Measurements from ENCODE around the gene CACNA1H. TPM values are rescaled to one million over a fixed set of nuclear protein-coding genes. Genes with fewer than 3 reads are reported as not detected.
A peak's percentile ranks its signal among the peaks of the same experiment; 100 is the strongest.

Gene CACNA1H
- total and polyA plus RNA-seq, 2 of the 8 experiments (the other 6 are each of a cell fraction or from before 2014, with no cell fraction given): 14.0 to 28.7 TPM

GRCh38 chr16:1131378-1131994, 21.4 kb upstream of the CACNA1H start:
- H2BK120ac ChIP-seq (replicated peaks; ENCODE audit: low read depth, low read length): no peak overlapping the region
- FAIRE-seq: no peak
- no peak overlapping the region for H4K91ac ChIP-seq (replicated peaks; ENCODE audit: insufficient read length, low read length)
- no peak overlapping the region for H2BK20ac ChIP-seq (ENCODE audit: low read length)
- no peaks in the 10 kb centered on the region for H3K36me3 ChIP-seq (ENCODE audit: control insufficient read depth in 2 of 4, insufficient read depth in 4 of 4, low read length in 3 of 4)
- H2BK12ac ChIP-seq (ENCODE audit: low read depth, low read length): no peak overlapping the region
- H4K8ac ChIP-seq (ENCODE audit: extremely low read depth, insufficient read depth, low read length): peak overlapping the region; percentile 57; the same call in 1 of the 2 replicates
- no peak overlapping the region for H4K5ac ChIP-seq (ENCODE audit: insufficient read length, low read depth, low read length)
- H3K14ac ChIP-seq (ENCODE audit: insufficient read length): no peak overlapping the region
- H3K27ac ChIP-seq (ENCODE audit: low read depth, low read length): no peak overlapping the region
- H3K23ac ChIP-seq (ENCODE audit: insufficient read length): no peak overlapping the region
- H4K20me1 ChIP-seq (replicated peaks in 1 of 2; ENCODE audit: control insufficient read depth in 1 of 2, insufficient read depth in 2 of 2, low read length in 2 of 2): no peaks in the 10 kb centered on the region
- H3K23me2 ChIP-seq (ENCODE audit: low read depth, low read length): no peaks in the 10 kb centered on the region
- no peak overlapping the region for H2BK5ac ChIP-seq (ENCODE audit: low read depth, low read length)
- no peak overlapping the region for H3K9ac ChIP-seq (replicated peaks in 1 of 4; ENCODE audit: extremely low read depth in 1 of 4, low read depth in 3 of 4, low read length in 3 of 4)
- H2BK15ac ChIP-seq (ENCODE audit: low read length): no peak overlapping the region
- no peak overlapping the region; the same call in 1 of the 2 replicates for H2AK5ac ChIP-seq (ENCODE audit: low read depth, low read length)
- H3K9me3 ChIP-seq (ENCODE audit: insufficient read depth in 2 of 2, low read depth in 1 of 2, low read length in 1 of 2): no peaks in the 10 kb centered on the region
- H3K27me3 ChIP-seq (replicated peaks in 1 of 4; ENCODE audit: control insufficient read depth in 3 of 4, extremely low read depth in 1 of 4, insufficient read depth in 3 of 4, low read length in 3 of 4): no peaks in the 10 kb centered on the region
- no peak overlapping the region for H3K4ac ChIP-seq (replicated peaks; ENCODE audit: insufficient read length, low read depth, low read length)
- no peak overlapping the region for H3K56ac ChIP-seq (replicated peaks; ENCODE audit: insufficient read length, low read depth, low read length)
- DNase-seq (ENCODE audit: low read depth in 1 of 2, low spot score in 2 of 2): no peak
- peaks cover 0 to 6% (median 0%) of the 10 kb centered on the region in 4 experiments; a peak in 2 of 7 replicates for H3K4me1 ChIP-seq (replicated peaks in 1 of 4; ENCODE audit: control insufficient read depth in 3 of 4, insufficient read depth in 4 of 4, low read length in 3 of 4)
- 91% methylated on average over 17 of the region's 35 CpGs; no CpG with 5 or more reads in 1 of the 2 experiments for WGBS, 2 experiments (ENCODE audit: extremely low coverage in 1 of 2, insufficient coverage in 1 of 2, insufficient read length in 1 of 2, insufficient replicate concordance in 2 of 2, low coverage in 1 of 2, low lambda C conversion rate in 2 of 2, missing lambda C conversion rate in 1 of 2)
- no peaks in the 10 kb centered on the region for H3K79me2 ChIP-seq (ENCODE audit: control insufficient read depth in 1 of 2, insufficient read depth in 2 of 2, low read length in 2 of 2)
- CTCF ChIA-PET (ENCODE audit: partially characterized antibody): interaction anchor here (1.3 to 1.9 kb wide), 2 partner anchors 28 to 63 kb away, joined by 5 to 8 read pairs; no protein-coding TSS in a partner anchor
- no peak overlapping the region for H2AFZ ChIP-seq (ENCODE audit: low read length)
- no peak overlapping the region for H3K18ac ChIP-seq (ENCODE audit: extremely low read depth, low read length)
- H3K79me1 ChIP-seq (ENCODE audit: low read depth, low read length): no peaks in the 10 kb centered on the region
- POLR2A ChIA-PET (ENCODE audit: partially characterized antibody): interaction anchor here (0.7 to 0.8 kb wide), 2 partner anchors 272 to 329 kb away, joined by 3 read pairs; no protein-coding TSS in a partner anchor
- H3K4me3 ChIP-seq (ENCODE audit: extremely low read depth in 1 of 4, insufficient read depth in 2 of 4, low read depth in 3 of 4, low read length in 4 of 4): no peak overlapping the region
- H3K4me2 ChIP-seq (ENCODE audit: insufficient read depth in 1 of 2, low read depth in 2 of 2, low read length in 2 of 2): no peak overlapping the region
- TF ChIP-seq KDM1A (IDR thresholded peaks at IDR 0.05; ENCODE audit: borderline replicate concordance, low read length) (no peak), FOSL1 (IDR thresholded peaks at IDR 0.05; ENCODE audit: insufficient read depth, low read depth, low read length) (no peak), RBBP5 (IDR thresholded peaks at IDR 0.05; ENCODE audit: borderline replicate concordance, low read depth, low read length) (no peak), KDM5A (IDR thresholded peaks at IDR 0.05; ENCODE audit: low read length) (no peak), TBP (IDR thresholded peaks at IDR 0.05; ENCODE audit: low read depth, low read length) (no peak), CBX5 (IDR thresholded peaks at IDR 0.05; ENCODE audit: low read depth, low read length) (no peak), SP1 (IDR thresholded peaks at IDR 0.05; ENCODE audit: low read depth, low read length) (no peak), USF2 (IDR thresholded peaks at IDR 0.05; ENCODE audit: low read length) (no peak), EZH2 (IDR thresholded peaks at IDR 0.05; ENCODE audit: low read depth, low read length, severe bottlenecking) (no peak)
